Activated CD4-positive, alpha-beta T cell treated with anti-CD3 and anti-CD28 coated beads, Interleukin-2, amount 10 ng/mL, durations not matched to agents 24 days and 14 days (primary cell): Measurements from ENCODE around the gene HOXD12. TPM values are rescaled to one million over a fixed set of nuclear protein-coding genes. Genes with fewer than 3 reads are reported as not detected.

ENCODE experiments used
- DNase-seq: peaks from one replicate; pipeline ENCODE4 v3.0.0; 2022
- H3K27ac Mint-ChIP-seq: one replicate; pipeline ENCODE4 v1.8.0; 2022; ENCODE audit warnings: mild to moderate bottlenecking, mixed read lengths
- H3K27me3 Mint-ChIP-seq: one replicate; pipeline ENCODE4 v1.8.0; 2022; ENCODE audit warnings: mixed read lengths
- H3K36me3 Mint-ChIP-seq: one replicate; pipeline ENCODE4 v1.8.0; 2022; ENCODE audit warnings: low read depth, mild to moderate bottlenecking, mixed read lengths
- H3K4me1 Mint-ChIP-seq: one replicate; pipeline ENCODE4 v1.8.0; 2021; ENCODE audit warnings: mixed read lengths
- H3K4me3 Mint-ChIP-seq: one replicate; pipeline ENCODE4 v1.8.0; 2022; ENCODE audit warnings: mild to moderate bottlenecking, moderate library complexity, mixed read lengths
- H3K9me3 Mint-ChIP-seq: one replicate; pipeline ENCODE4 v1.8.0; 2021; ENCODE audit warnings: mixed read lengths
- intact Hi-C: fragments of 100-400 bp; cut with micrococcal nuclease; formaldehyde crosslinking; loops from one replicate; pipeline ENCODE4 v1.15.1; 2023
- total RNA-seq: library from RNA; stranded (reverse); gene quantifications from 2 replicates; pipeline ENCODE4 v1.2.3, GENCODE V29; 2022

HOXD12 gene
- total RNA-seq, 1 donor from 2014 or later = not detected

DNA sequence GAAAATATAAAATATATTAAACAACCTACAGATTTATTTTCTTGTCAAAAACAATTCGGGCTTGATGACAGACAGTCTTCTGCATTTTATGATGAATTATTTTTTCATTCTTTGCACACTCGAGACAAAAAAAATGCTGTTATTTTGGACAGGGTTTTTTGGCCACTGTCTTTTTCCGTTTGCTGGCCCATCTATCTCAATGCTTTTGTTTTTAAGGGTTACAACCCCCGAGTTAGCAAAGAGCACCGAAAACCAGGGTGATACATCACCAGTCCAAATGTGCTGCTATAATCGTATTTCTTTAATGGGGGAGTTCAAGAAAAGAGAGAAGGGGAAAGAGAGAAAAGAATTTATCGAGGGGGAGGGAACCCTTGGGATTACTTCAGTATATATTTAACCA lies 23.5 kb upstream of the HOXD12 start:
- H3K27me3 Mint-ChIP-seq = peaks cover 71% of the 10 kb centered on the region
- intact Hi-C loops = loop anchor here (2.0 kb wide), 1 partner anchor 85 kb away; no protein-coding TSS in a partner anchor
- peaks cover 8% of the 10 kb centered on the region for H3K4me1 Mint-ChIP-seq
- H3K4me3 Mint-ChIP-seq = no peak overlapping the region
- H3K9me3 Mint-ChIP-seq = peaks cover 17% of the 10 kb centered on the region
- DNase-seq = no peak
- peaks cover 6% of the 10 kb centered on the region for H3K36me3 Mint-ChIP-seq
- H3K27ac Mint-ChIP-seq = no peak overlapping the region

DNA sequence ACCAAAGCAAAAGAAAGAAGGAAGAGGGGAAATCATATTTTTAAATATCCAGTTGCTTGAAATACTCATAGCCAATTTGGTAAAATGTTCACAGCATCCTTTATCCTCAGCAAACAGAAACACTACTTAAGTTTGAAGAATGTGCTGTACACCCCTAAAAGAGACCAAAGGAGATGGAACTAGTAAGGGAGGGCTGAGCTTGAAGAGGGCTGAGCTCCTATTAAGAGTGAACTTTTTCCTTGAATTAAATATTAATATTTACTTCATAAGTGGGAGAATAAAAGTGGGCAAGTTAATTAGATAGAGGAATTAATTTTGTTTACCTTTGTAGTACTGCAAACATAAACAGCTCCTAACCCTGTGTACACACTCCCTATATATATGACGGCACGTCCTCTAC lies 22.8 kb upstream of the HOXD12 start:
- peaks cover 21% of the 10 kb centered on the region for H3K9me3 Mint-ChIP-seq
- H3K27me3 Mint-ChIP-seq = peaks cover 72% of the 10 kb centered on the region
- DNase-seq = no peak
- no peak overlapping the region for H3K27ac Mint-ChIP-seq
- peaks cover 9% of the 10 kb centered on the region for H3K36me3 Mint-ChIP-seq
- H3K4me3 Mint-ChIP-seq = no peak overlapping the region
- H3K4me1 Mint-ChIP-seq = peaks cover 10% of the 10 kb centered on the region
- intact Hi-C loops = loop anchor here (2.0 kb wide), 1 partner anchor 84 kb away; no protein-coding TSS in a partner anchor

DNA sequence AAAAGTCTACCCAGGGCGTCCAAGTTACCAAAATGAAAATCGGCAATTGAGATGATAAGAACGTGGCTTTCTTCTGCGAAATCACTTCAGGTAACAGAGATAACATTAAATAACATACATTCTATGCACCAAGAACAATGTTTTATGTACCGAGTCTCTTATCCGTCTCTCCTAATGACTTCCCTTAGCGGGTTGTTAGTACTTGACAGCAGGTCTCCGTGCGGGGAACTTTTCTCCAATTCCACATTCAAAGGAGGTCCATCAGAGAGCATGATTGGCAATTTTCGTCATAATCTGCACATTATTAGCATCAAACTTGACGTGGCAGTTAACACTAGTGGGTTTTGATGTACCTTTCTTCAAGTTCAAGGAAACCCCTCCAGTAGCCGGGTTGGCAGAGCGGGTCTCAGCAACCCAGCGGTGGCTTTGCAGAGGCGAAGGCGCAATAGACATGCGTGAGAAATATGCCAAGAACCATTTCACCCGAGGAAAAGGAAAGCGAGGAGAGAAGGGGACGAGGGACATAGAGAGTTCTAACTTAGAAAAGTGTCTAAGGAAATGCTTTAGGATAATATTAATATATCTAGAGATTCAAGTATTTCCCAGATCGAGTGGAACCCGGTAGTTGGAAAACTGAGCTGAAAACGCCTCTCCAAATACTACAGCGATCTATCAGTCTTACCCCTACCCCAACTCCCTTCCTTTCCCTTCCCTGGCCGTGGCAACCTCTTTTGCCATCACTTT lies 20.9 kb upstream of the HOXD12 start:
- DNase-seq = no peak
- no peak overlapping the region for H3K4me3 Mint-ChIP-seq
- peak overlapping the region; percentile 88 for H3K27ac Mint-ChIP-seq
- H3K27me3 Mint-ChIP-seq = peaks cover 68% of the 10 kb centered on the region
- intact Hi-C loops = loop anchor here (2.0 kb wide), 1 partner anchor 44 kb away; the partner anchor contains the start of gene HOXD9
- peaks cover 12% of the 10 kb centered on the region for H3K4me1 Mint-ChIP-seq
- H3K9me3 Mint-ChIP-seq = peaks cover 18% of the 10 kb centered on the region
- H3K36me3 Mint-ChIP-seq = peaks cover 9% of the 10 kb centered on the region

DNA sequence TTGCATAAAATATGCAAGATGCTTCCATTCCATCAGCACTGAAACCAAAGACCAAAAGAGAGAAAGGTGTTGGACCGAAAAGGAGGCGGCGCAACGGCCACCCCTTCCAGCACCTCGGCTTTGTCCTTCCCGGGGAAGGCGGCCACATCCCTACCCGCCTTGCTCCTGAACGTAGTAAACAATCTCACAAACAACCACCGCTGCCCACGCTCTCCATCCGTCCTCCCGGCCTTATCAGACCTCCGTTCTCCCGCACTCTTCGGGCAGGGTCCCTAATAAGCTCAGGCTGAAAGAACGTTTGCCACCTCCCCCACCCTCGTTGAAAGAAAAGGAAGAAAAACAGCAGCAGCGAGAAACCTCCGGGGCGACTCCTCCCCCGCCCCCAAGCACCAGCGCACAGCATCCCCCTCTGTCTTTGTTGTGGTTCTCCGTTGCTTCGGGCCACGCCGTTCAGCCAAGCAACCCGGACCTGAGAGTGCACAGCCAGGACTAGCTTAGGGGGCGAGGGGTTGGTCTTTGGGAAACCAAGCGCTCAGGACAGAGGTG lies 20.2 kb upstream of the HOXD12 start:
- Mint-ChIP-seq H3K27ac (peak overlapping the region; percentile 88), H3K4me3 (peak overlapping the region; percentile 53), H3K27me3 (peaks cover 69% of the 10 kb centered on the region), H3K4me1 (peaks cover 12% of the 10 kb centered on the region), H3K36me3 (peaks cover 9% of the 10 kb centered on the region), H3K9me3 (peaks cover 18% of the 10 kb centered on the region)
- intact Hi-C loops = loop anchor here (2.0 kb wide), 1 partner anchor 43 kb away; the partner anchor contains the start of gene HOXD9
- DNase-seq = no peak

DNA sequence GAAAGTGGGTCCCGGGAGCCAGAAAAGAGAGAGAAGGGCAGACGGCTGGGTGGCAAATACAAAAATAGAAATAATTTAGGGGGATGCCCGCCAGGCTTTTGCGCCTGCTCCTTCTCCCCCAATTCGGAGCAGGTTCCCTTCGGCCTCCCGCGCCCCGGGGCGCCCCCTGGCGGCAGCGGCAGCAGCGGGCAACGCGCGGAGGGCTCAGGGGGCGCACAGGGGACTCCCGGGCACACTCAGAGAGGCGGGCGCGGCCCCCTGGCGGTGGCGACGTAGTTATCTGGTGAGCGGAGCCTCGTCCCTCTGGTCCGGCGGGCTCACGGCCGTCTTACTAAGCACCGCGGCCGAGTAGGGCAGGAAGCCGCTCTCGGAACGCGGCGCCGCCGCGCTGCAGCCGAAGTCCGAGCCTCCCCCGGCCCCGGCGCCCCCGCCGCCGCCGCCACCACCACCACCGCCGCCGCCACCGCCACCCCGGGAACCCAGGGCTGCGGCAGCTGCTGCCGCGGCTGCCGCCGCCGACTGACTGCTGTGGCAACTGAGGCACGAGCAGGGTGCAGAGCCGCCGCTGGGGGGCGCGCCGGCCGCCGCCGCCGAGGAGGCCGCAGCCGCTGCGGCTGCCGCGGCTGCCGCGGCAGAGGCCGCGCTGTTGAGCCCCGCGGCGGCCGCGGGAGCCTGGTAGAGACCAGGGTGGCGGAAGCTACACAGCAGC lies 19.6 kb upstream of the HOXD12 start:
- Mint-ChIP-seq H3K36me3 (peaks cover 9% of the 10 kb centered on the region), H3K27me3 (peaks cover 69% of the 10 kb centered on the region), H3K27ac (peak overlapping the region; percentile 88), H3K9me3 (peaks cover 18% of the 10 kb centered on the region), H3K4me3 (peak overlapping the region; percentile 53), H3K4me1 (peaks cover 12% of the 10 kb centered on the region)
- peak; percentile 70 for DNase-seq
- intact Hi-C loops = loop anchor here (1.0 to 5.0 kb wide), 3 partner anchors 43 to 1748 kb away; partner anchors contain the start of genes HOXD8, HOXD9 and SP9

DNA sequence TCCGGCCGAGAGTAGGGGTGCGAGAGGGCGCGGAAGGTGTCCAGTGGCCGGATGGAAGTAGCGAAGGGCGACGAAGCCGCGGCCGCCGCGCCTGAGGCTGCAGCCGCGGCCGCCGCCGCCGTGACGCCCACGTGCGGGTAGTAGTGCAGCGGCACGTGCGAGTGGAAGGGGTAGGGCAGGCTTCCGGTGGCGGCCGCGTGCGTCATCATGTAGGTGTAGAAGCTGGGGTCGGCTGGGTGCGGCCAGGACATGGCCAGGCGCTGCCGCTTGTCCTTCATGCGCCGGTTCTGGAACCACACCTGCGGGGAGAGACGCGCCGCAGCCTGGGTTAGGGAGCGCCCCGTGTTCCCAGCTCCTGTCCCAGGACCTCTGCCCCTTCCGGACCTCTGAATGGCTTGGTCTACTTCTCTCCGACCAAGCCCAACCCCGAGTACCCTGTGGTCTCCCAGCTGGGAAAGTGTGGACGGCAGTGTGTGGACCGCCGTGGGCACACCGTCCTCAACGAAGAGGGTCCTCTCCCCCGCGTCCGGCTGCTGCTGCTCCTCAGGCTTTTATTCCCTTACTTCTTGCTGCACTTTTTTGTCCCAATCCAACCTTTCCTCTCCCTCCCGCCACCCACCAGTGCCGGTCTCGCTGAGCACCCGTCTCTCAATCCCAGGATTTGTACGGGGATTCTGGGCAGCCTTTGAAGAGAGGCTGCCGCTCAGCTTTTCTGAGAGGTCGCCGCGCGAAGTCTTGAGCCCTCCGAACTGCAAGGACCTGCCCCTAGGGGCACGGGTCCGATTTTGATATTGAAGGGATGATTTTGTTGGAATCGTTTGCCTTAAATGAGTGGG lies 18.8 kb upstream of the HOXD12 start:
- Mint-ChIP-seq H3K27ac (peak overlapping the region; percentile 77), H3K9me3 (peaks cover 22% of the 10 kb centered on the region), H3K4me1 (peaks cover 12% of the 10 kb centered on the region), H3K4me3 (no peak overlapping the region), H3K36me3 (peaks cover 9% of the 10 kb centered on the region), H3K27me3 (peaks cover 70% of the 10 kb centered on the region)
- peak; percentile 61 for DNase-seq
- intact Hi-C loops = loop anchor here (1.0 to 5.0 kb wide), 2 partner anchors 49 to 1748 kb away; partner anchors contain the start of genes HOXD8 and SP9

DNA sequence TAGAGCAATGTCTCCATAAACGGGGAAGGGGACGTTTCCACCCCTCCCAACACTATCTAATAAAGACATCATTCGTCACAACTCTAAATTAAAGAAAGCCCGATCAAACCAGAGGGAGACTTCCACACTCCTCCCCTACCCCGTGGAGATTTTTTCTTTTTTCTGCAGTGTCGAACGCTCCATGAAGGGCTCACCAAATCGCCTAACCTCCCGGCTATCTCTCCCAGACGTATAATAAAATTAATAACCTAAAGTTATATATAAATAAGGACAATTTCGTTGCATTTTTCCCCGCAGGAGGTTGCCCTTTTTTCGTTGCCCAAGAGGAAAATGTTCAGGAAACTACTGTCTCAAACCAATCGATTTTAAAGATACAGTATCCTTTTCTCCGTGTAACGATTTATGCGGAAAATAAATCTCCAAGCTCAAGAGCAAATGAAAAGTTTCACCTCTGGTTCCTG lies 18.2 kb upstream of the HOXD12 start:
- Mint-ChIP-seq H3K9me3 (peaks cover 22% of the 10 kb centered on the region), H3K27me3 (peaks cover 69% of the 10 kb centered on the region), H3K27ac (peak overlapping the region; percentile 77), H3K36me3 (peaks cover 9% of the 10 kb centered on the region), H3K4me3 (no peak overlapping the region), H3K4me1 (peaks cover 12% of the 10 kb centered on the region)
- DNase-seq = peak; percentile 57
- intact Hi-C loops = loop anchor here (5.0 kb wide), 1 partner anchor 1749 kb away; the partner anchor contains the start of gene SP9

DNA sequence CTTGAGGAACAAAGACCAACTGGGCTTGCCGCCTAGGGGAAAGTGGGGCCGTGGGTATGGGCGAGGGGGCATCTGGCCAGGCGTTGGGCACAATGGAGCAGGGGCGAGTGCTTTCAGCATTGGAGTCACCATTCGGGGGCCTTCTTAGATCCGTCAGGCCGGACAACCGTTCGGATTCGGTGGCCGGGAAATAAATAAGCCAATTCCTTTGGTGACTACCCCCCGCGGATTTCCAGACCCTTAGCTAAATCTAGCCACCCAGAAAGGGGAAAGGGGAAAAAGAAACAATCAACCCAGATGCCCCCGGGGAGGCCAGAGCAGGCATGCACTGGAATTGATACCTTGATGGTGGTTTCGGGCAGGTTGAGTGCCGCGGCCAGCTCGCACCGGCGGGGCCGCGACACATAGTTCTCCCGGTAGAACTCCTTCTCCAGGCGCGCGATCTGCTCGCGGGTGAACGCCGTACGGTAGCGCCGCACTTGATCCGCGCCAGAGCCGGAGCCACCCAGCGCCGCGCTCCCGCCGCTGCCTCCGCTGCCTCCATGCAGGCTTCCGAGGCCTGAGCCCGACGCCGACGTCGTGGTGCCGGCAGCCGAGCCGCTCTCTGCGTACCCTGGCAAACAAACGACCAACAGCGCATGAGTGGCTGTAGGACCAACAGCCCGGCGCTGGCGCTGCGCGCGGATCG lies 17.6 kb upstream of the HOXD12 start:
- DNase-seq = peak; percentile 66
- Mint-ChIP-seq H3K27ac (peak overlapping the region; percentile 75), H3K9me3 (peaks cover 24% of the 10 kb centered on the region), H3K36me3 (peaks cover 9% of the 10 kb centered on the region), H3K27me3 (peaks cover 71% of the 10 kb centered on the region), H3K4me1 (peaks cover 12% of the 10 kb centered on the region), H3K4me3 (no peak overlapping the region)
- intact Hi-C loops = loop anchor here (2.0 to 5.0 kb wide), 3 partner anchors 15 to 1750 kb away; partner anchors contain the start of gene SP9

DNA sequence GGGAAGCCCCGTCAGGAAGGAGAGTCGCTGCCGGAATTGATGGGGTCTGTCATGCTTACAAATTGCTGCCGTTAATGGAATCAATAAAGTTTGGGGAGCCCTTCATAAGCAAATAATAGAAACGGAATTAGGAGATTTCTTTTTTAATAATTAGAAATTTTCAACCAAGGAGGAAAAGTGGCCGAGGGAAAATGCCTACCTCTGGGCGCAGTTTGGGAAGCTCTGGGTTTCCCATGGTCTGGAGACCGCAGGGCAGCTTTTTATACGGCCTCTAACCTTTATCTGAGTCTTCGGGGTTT lies 17.1 kb upstream of the HOXD12 start:
- Mint-ChIP-seq H3K36me3 (peaks cover 9% of the 10 kb centered on the region), H3K4me1 (peaks cover 12% of the 10 kb centered on the region), H3K4me3 (no peak overlapping the region), H3K9me3 (peaks cover 24% of the 10 kb centered on the region), H3K27ac (peak overlapping the region; percentile 37), H3K27me3 (peaks cover 73% of the 10 kb centered on the region)
- no peak for DNase-seq
- intact Hi-C loops = loop anchor here (2.0 to 5.0 kb wide), 3 partner anchors 14 to 1750 kb away; partner anchors contain the start of gene SP9

DNA sequence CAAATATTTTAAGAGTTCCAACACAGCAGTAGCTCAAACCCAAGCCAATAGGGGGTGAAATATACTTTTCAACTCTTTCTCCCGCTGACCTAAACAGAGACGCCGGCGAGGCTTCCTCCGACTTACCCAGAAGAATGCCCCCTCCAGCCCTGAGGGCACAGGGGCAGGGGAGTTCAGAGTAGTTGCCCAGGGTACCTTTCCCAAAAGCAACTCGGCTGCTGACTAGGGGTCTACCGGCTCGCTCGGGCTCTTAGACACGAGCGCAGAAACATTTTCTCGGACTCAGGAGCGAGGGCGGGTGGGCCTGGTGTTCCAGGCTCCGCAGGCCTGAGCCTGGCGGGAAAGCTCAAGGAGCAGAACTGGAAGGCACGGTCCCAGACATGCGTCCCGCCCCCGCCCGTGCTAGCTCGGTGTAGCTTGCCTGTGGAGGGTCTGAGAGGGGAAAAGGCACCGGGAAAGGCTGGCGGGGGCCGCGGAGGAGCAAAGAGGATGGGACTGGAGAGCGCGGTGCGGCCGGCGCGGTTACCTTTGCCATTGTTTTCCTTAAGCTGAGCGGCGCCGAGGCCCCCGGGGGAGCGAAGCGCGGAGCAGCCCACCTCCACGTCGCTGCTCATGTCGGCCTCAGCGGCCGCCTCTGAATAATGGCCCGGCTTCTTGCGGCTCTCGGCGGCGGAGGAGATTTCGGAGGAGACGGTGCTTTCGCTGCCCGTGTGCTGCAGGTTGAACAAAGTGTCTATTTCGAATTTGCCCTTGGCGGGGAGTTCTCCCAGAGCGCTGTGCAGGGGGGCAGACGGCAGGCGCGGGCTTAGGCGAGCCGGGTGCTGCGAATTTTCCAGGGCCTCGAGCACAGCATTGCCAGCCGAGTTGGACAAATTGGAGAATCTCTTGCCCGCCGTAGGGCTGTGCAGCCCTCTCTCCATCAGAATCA lies 16.5 kb upstream of the HOXD12 start:
- Mint-ChIP-seq H3K27me3 (peaks cover 79% of the 10 kb centered on the region), H3K4me3 (no peak overlapping the region), H3K36me3 (peaks cover 9% of the 10 kb centered on the region), H3K9me3 (peaks cover 24% of the 10 kb centered on the region), H3K27ac (peak overlapping the region; percentile 78), H3K4me1 (peaks cover 12% of the 10 kb centered on the region)
- peak; percentile 59 for DNase-seq
- intact Hi-C loops = loop anchor here (2.0 to 5.0 kb wide), 3 partner anchors 14 to 1751 kb away; partner anchors contain the start of gene SP9

DNA sequence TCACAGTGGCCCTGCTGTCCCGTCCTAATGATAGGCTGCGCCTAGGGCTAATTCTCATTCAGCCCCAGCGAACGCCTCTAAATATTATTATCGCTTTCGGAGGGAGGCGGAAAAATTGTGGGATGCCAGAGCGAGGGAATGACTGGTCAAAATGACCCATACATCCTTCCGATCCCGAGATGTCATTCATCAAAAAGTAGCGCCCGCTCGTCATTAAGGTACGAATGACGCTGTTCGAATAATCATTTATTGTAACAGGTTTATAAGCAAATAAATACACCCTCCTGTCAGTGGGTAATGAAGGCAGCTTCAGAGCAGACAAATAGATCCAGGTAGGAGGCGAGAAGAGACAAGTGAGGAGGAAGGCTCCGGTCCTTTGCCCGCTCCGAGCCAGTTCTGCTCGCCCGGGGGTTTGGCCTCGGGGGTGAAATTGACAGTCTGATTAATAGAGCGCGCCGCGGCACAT lies 15.8 kb upstream of the HOXD12 start, which contains the start of gene EVX2:
Gene EVX2 (minus strand): TSS at position 167 of the 466 bp plus-strand sequence. CDS start 186 bp downstream, outside the sequence.
- peak; percentile 61 for DNase-seq
- Mint-ChIP-seq H3K36me3 (peaks cover 9% of the 10 kb centered on the region), H3K27ac (peak within 1 kb of the TSS; percentile 78), H3K4me3 (no peak within 1 kb of the TSS), H3K4me1 (peaks cover 16% of the 10 kb centered on the region), H3K27me3 (peaks cover 78% of the 10 kb centered on the region), H3K9me3 (peaks cover 17% of the 10 kb centered on the region)
- intact Hi-C loops = loop anchor here (2.0 to 5.0 kb wide), 3 partner anchors 13 to 1752 kb away; partner anchors contain the start of gene SP9
